H1 (cell line): ENCODE results near the gene RAD23B. TPM values are rescaled to one million over a fixed set of nuclear protein-coding genes. Genes with fewer than 3 reads are reported as not detected.

ENCODE experiments used
- CTCF ChIA-PET: fragments of 300-600 bp; sonication (Branson Sonifier 250); formaldehyde crosslinking; loops from one replicate; lab custom pipeline; 2021; ENCODE audit not compliant: partially characterized antibody; lab: Charles Lee
- POLR2A ChIA-PET: fragments of 300-600 bp; sonication (Branson Sonifier 250); formaldehyde crosslinking; loops from one replicate; lab custom pipeline; 2021; ENCODE audit warnings: inconsistent platforms; ENCODE audit not compliant: partially characterized antibody; lab: Charles Lee
- DNase-seq, 2 experiments: peaks; one replicate each; pipeline versions ENCODE4 v3.0.0 to v3.0.0-alpha.2; 2010 to 2022; ENCODE audit warnings: low spot score in 2 of 2, low read depth in 1 of 2, mixed read lengths in 1 of 2
- FAIRE-seq: peaks from 2 replicates; lab custom pipeline; 2011; peaks lifted over from hg19 to GRCh38; lab: Jason Lieb, UNC
- H2AFZ ChIP-seq: 2 replicates; pipeline ENCODE4 v1.8.1; 2012; ENCODE audit warnings: low read length, inconsistent platforms
- H2AK5ac ChIP-seq: 2 replicates; pipeline ENCODE4 v1.6.1; 2013; ENCODE audit warnings: low read depth, low read length
- H2BK120ac ChIP-seq: replicated peaks from 2 replicates; pipeline ENCODE3; 2013; ENCODE audit warnings: low read depth, low read length, inconsistent platforms
- H2BK12ac ChIP-seq: 2 replicates; pipeline ENCODE4 v1.6.1; 2013; ENCODE audit warnings: low read depth, low read length
- H2BK15ac ChIP-seq: 2 replicates; pipeline ENCODE4 v1.6.1; 2013; ENCODE audit warnings: low read length
- H2BK20ac ChIP-seq: 2 replicates; pipeline ENCODE4 v1.6.1; 2013; ENCODE audit warnings: low read length
- H2BK5ac ChIP-seq: 2 replicates; pipeline ENCODE4 v1.6.1; 2013; ENCODE audit warnings: low read depth, low read length
- H3K14ac ChIP-seq: 2 replicates; pipeline ENCODE4 v1.6.1; 2013; ENCODE audit warnings: inconsistent platforms; ENCODE audit not compliant: insufficient read length
- H3K18ac ChIP-seq: 2 replicates; pipeline ENCODE4 v1.6.1; 2013; ENCODE audit warnings: low read length; ENCODE audit errors: extremely low read depth
- H3K23ac ChIP-seq: 2 replicates; pipeline ENCODE4 v1.6.1; 2013; ENCODE audit warnings: inconsistent platforms; ENCODE audit not compliant: insufficient read length
- H3K23me2 ChIP-seq: 2 replicates; pipeline ENCODE4 v1.6.1; 2013; ENCODE audit warnings: low read depth, low read length
- H3K27ac ChIP-seq: 2 replicates; pipeline ENCODE4 v1.6.1; 2011; ENCODE audit warnings: low read depth, low read length, inconsistent platforms
- H3K27me3 ChIP-seq, 4 experiments: replicated peaks in 1 of 4; 1 replicate in 1 of 4; 2 replicates in 3 of 4; pipeline versions ENCODE4 v1.6.1 to v1.8.1; 2011 to 2013; ENCODE audit warnings: low read length in 3 of 4, mild to moderate bottlenecking in 3 of 4, inconsistent platforms in 2 of 4, mixed read lengths in 2 of 4, moderate library complexity in 1 of 4; ENCODE audit not compliant: control insufficient read depth in 3 of 4, insufficient read depth in 3 of 4; ENCODE audit errors: extremely low read depth in 1 of 4
- H3K36me3 ChIP-seq, 4 experiments: 2 replicates each; pipeline versions ENCODE4 v1.6.1 to v1.8.1; 2011 to 2013; ENCODE audit warnings: mild to moderate bottlenecking in 4 of 4, low read length in 3 of 4, moderate library complexity in 2 of 4, control low read depth in 1 of 4, inconsistent platforms in 1 of 4; ENCODE audit not compliant: insufficient read depth in 4 of 4, control insufficient read depth in 2 of 4
- H3K4ac ChIP-seq: replicated peaks from 2 replicates; pipeline ENCODE3; 2013; ENCODE audit warnings: low read length, low read depth, mixed read lengths, inconsistent platforms; ENCODE audit not compliant: insufficient read length
- H3K4me1 ChIP-seq, 4 experiments: replicated peaks in 1 of 4; 1 replicate in 1 of 4; 2 replicates in 3 of 4; pipeline versions ENCODE4 v1.6.1 to v1.8.1; 2011 to 2013; ENCODE audit warnings: low read length in 3 of 4, inconsistent platforms in 2 of 4, mixed read lengths in 1 of 4; ENCODE audit not compliant: insufficient read depth in 4 of 4, control insufficient read depth in 3 of 4
- H3K4me2 ChIP-seq, 2 experiments: 2 replicates each; pipeline versions ENCODE4 v1.6.1 to v1.8.1; 2011 to 2013; ENCODE audit warnings: low read depth in 2 of 2, low read length in 2 of 2, control low read depth in 1 of 2, inconsistent platforms in 1 of 2, mild to moderate bottlenecking in 1 of 2; ENCODE audit not compliant: insufficient read depth in 1 of 2
- H3K4me3 ChIP-seq, 4 experiments: fragments of 200-600, 300-600 bp in 1 of 4; sonication (generic), shearing (Covaris generic), sonication (Bioruptor Twin) in 1 of 4; 2 replicates each; pipeline versions ENCODE4 v1.5.1 to v1.8.1; 2011 to 2016; ENCODE audit warnings: low read length in 4 of 4, low read depth in 3 of 4, control low read depth in 2 of 4, inconsistent platforms in 2 of 4, mild to moderate bottlenecking in 2 of 4, mixed read lengths in 1 of 4, moderate library complexity in 1 of 4; ENCODE audit not compliant: insufficient read depth in 2 of 4; ENCODE audit errors: extremely low read depth in 1 of 4
- H3K56ac ChIP-seq: replicated peaks from 2 replicates; pipeline ENCODE3; 2013; ENCODE audit warnings: low read depth, mild to moderate bottlenecking, mixed read lengths, low read length, inconsistent platforms; ENCODE audit not compliant: insufficient read length
- H3K79me1 ChIP-seq: 2 replicates; pipeline ENCODE4 v1.6.1; 2013; ENCODE audit warnings: low read depth, low read length, control low read depth
- H3K79me2 ChIP-seq, 2 experiments: 2 replicates each; pipeline versions ENCODE4 v1.6.1 to v1.8.1; 2012 to 2013; ENCODE audit warnings: low read length in 2 of 2, mild to moderate bottlenecking in 2 of 2, inconsistent platforms in 1 of 2; ENCODE audit not compliant: insufficient read depth in 2 of 2, control insufficient read depth in 1 of 2
- H3K9ac ChIP-seq, 4 experiments: replicated peaks in 1 of 4; 1 replicate in 1 of 4; 2 replicates in 3 of 4; pipeline versions ENCODE4 v1.6.1 to v1.8.1; 2011 to 2013; ENCODE audit warnings: low read depth in 3 of 4, low read length in 3 of 4, control low read depth in 2 of 4, mild to moderate bottlenecking in 2 of 4, moderate library complexity in 2 of 4, inconsistent platforms in 1 of 4; ENCODE audit errors: extremely low read depth in 1 of 4
- H3K9me3 ChIP-seq, 2 experiments: 2 replicates each; pipeline versions ENCODE4 v1.6.1 to v1.8.1; 2012 to 2013; ENCODE audit warnings: mild to moderate bottlenecking in 2 of 2, moderate library complexity in 2 of 2, control low read depth in 1 of 2, inconsistent platforms in 1 of 2, low read depth in 1 of 2, low read length in 1 of 2, mixed read lengths in 1 of 2; ENCODE audit not compliant: insufficient read depth in 2 of 2
- H4K20me1 ChIP-seq, 2 experiments: replicated peaks in 1 of 2; 2 replicates each; pipeline versions ENCODE3 to v1.8.1; 2011 to 2013; ENCODE audit warnings: inconsistent platforms in 2 of 2, low read length in 2 of 2, mild to moderate bottlenecking in 1 of 2; ENCODE audit not compliant: insufficient read depth in 2 of 2, control insufficient read depth in 1 of 2
- H4K5ac ChIP-seq: 2 replicates; pipeline ENCODE4 v1.6.1; 2013; ENCODE audit warnings: low read length, low read depth, mixed read lengths, inconsistent platforms; ENCODE audit not compliant: insufficient read length
- H4K8ac ChIP-seq: 2 replicates; pipeline ENCODE4 v1.8.0; 2013; ENCODE audit warnings: mild to moderate bottlenecking, moderate library complexity, low read length, inconsistent platforms; ENCODE audit not compliant: insufficient read depth; ENCODE audit errors: extremely low read depth
- H4K91ac ChIP-seq: replicated peaks from 2 replicates; pipeline ENCODE3; 2013; ENCODE audit warnings: low read length, mixed read lengths, inconsistent platforms; ENCODE audit not compliant: insufficient read length
- ASH2L ChIP-seq: fragments of 200-600, 300-600 bp; sonication (generic); IDR thresholded peaks from one replicate; pipeline ENCODE4 v1.7.1; 2017; ENCODE audit warnings: low read length
- BACH1 ChIP-seq: IDR thresholded peaks from 2 replicates; pipeline ENCODE4 v1.6.1; 2012; ENCODE audit warnings: low read length, improper control_type of control experiment
- BCL11A ChIP-seq, 2 experiments: IDR thresholded peaks; one replicate each; pipeline ENCODE4 v1.6.1; 2011; ENCODE audit warnings: low read depth in 2 of 2, low read length in 2 of 2, mild to moderate bottlenecking in 2 of 2
- BRCA1 ChIP-seq: IDR thresholded peaks from 2 replicates; pipeline ENCODE4 v1.6.1; 2012; ENCODE audit warnings: low read depth, low read length, improper control_type of control experiment
- CBX5 ChIP-seq: fragments of 300-800, 300-1000 bp; sonication (generic); IDR thresholded peaks from 2 replicates; pipeline ENCODE4 v1.7.1; 2016; ENCODE audit warnings: antibody characterized with exemption, low read length, low read depth
- CBX8 ChIP-seq: fragments of 300-800, 300-1000 bp; sonication (generic); IDR thresholded peaks from 2 replicates; pipeline ENCODE4 v1.7.1; 2016; ENCODE audit warnings: low read depth, low read length, borderline replicate concordance
- EZH2 ChIP-seq: fragments of 200-600 bp; sonication (generic); IDR thresholded peaks from 2 replicates; pipeline ENCODE4 v1.7.1; 2012; ENCODE audit warnings: low read depth, mild to moderate bottlenecking, moderate library complexity, low read length, inconsistent platforms; ENCODE audit not compliant: severe bottlenecking
- GTF2F1 ChIP-seq: IDR thresholded peaks from 2 replicates; pipeline ENCODE4 v1.6.1; 2012; ENCODE audit warnings: low read depth, low read length, improper control_type of control experiment, borderline replicate concordance
- RNF2 ChIP-seq: fragments of 200-900, 300-1000 bp; sonication (generic); IDR thresholded peaks from 2 replicates; pipeline ENCODE4 v1.7.1; 2016; ENCODE audit warnings: borderline replicate concordance, low read depth, mild to moderate bottlenecking, antibody characterized with exemption, low read length; ENCODE audit not compliant: poor library complexity, severe bottlenecking; ENCODE audit errors: missing control alignments
- SIN3A ChIP-seq, 2 experiments: IDR thresholded peaks in 1 of 2; conservative IDR thresholded peaks in 1 of 2; 2 replicates each; pipeline ENCODE4 v1.6.1; 2011 to 2012; ENCODE audit warnings: low read length in 2 of 2, improper control_type of control experiment in 1 of 2, low read depth in 1 of 2, mild to moderate bottlenecking in 1 of 2
- SIX5 ChIP-seq: IDR thresholded peaks from 2 replicates; pipeline ENCODE4 v1.6.1; 2011; ENCODE audit warnings: mild to moderate bottlenecking, low read depth, low read length
- SUZ12 ChIP-seq: fragments of 200-600 bp; sonication (generic); IDR thresholded peaks from 2 replicates; pipeline ENCODE4 v1.6.1; 2012; ENCODE audit warnings: mild to moderate bottlenecking, inconsistent platforms, low read length, moderate library complexity, mixed read lengths
- ZNF274 ChIP-seq: IDR thresholded peaks from 2 replicates; pipeline ENCODE4 v1.7.0; 2012; ENCODE audit warnings: low read length, borderline replicate concordance; ENCODE audit errors: extremely low read depth
- WGBS, 2 experiments: shearing (Covaris generic) in 1 of 2; methylation state at CpG; one replicate each; pipeline versions ENCODE4 v1.1.6 to v1.1.7; 2013 to 2015; ENCODE audit warnings: low lambda C conversion rate in 2 of 2, mixed read lengths in 2 of 2, inconsistent platforms in 1 of 2, low coverage in 1 of 2, missing lambda C conversion rate in 1 of 2; ENCODE audit not compliant: insufficient replicate concordance in 2 of 2, insufficient coverage in 1 of 2, insufficient read length in 1 of 2; ENCODE audit errors: extremely low coverage in 1 of 2, missing lambda C conversion rate in 1 of 2; 5-methylcytosine and 5-hydroxymethylcytosine counted together
- polyA plus RNA-seq, 7 experiments: library from polyadenylated mRNA; depleted of rRNA in 3 of 7; stranded (reverse) in 5 of 7; unstranded in 2 of 7; fragments of >200 nt in 5 of 7; fragments of 200-250 nt in 2 of 7; gene quantifications; 1 replicate in 5 of 7; 2 replicates in 1 of 7; 4 replicates in 1 of 7; pipeline versions ENCODE4 v1.2.1 to v1.2.3, GENCODE V29; 2011 to 2013; ENCODE audit warnings: missing spikeins in 2 of 7, mixed read lengths in 2 of 7
- total RNA-seq: library from RNA; stranded (reverse); fragmentation: NEBNext Ultra II Directional; extraction: Animal tissue kit (Norgen Biotek cat#: 25700); gene quantifications from 2 replicates; pipeline ENCODE4 v1.2.1, GENCODE V29; 2021

The RAD23B gene
- total and polyA plus RNA-seq, 2 of the 8 experiments (the other 6 are each of a cell fraction or from before 2014, with no cell fraction given): 97.1 to 165 TPM

- no peak overlapping the region for H3K56ac ChIP-seq
- peaks cover 3 to 94% of the 10 kb centered on the region in 2 experiments; a peak in 3 of 4 replicates for H3K79me2 ChIP-seq
- TF ChIP-seq RNF2 (no peak), CBX8 (no peak), SIX5 (no peak), BRCA1 (no peak), BACH1 (no peak), ZNF274 (no peak), BCL11A (IDR thresholded peaks at IDR 0.05; ENCODE audit: low read depth in 2 of 2, low read length in 2 of 2) (no peak), EZH2 (no peak), SUZ12 (no peak), GTF2F1 (no peak), ASH2L (no peak), SIN3A (conservative IDR thresholded peaks at IDR 0.05 in 1 of 2, IDR thresholded peaks at IDR 0.05 in 1 of 2; ENCODE audit: low read depth in 1 of 2, low read length in 2 of 2) (no peak), CBX5 (no peak)
These were observed 31.7 kb downstream of the RAD23B start for GRCh38 chr9:107314763-107315162.

More at GRCh38 chr9:107314763-107315162, 31.7 kb downstream of the RAD23B start:
- Histone ChIP-seq H2BK12ac (no peak overlapping the region), H2BK20ac (no peak overlapping the region), H3K27me3 (no peaks in the 10 kb centered on the region), H3K4me3 (no peak overlapping the region), H3K18ac (no peak overlapping the region), H3K4me1 (peaks cover 0 to 2% (median 0%) of the 10 kb centered on the region in 4 experiments; a peak in 1 of 7 replicates), H3K4ac (no peak overlapping the region), H3K9ac (no peak overlapping the region), H3K23me2 (no peaks in the 10 kb centered on the region), H4K91ac (no peak overlapping the region), H3K36me3 (peaks cover 0 to 57% (median 17%) of the 10 kb centered on the region in 4 experiments; a peak in 5 of 8 replicates), H2AFZ (no peak overlapping the region), H4K20me1 (peaks cover 10 to 13% of the 10 kb centered on the region in 2 experiments), H3K14ac (no peak overlapping the region), H3K27ac (no peak overlapping the region), H4K5ac (no peak overlapping the region), H3K9me3 (no peaks in the 10 kb centered on the region), H4K8ac (no peak overlapping the region), H2BK120ac (no peak overlapping the region), H3K79me1 (peaks cover 6% of the 10 kb centered on the region), H3K4me2 (no peak overlapping the region), H2BK15ac (no peak overlapping the region), H2BK5ac (no peak overlapping the region), H2AK5ac (no peak overlapping the region), H3K23ac (no peak overlapping the region)
- POLR2A ChIA-PET: interaction anchor here (0.7 to 1.1 kb wide), 2 partner anchors 29 to 31 kb away, joined by 3 read pairs; partner anchors contain the start of gene RAD23B
- CTCF ChIA-PET: interaction anchor here (1.6 kb wide), 1 partner anchor 13 kb away, joined by 4 read pairs; no protein-coding TSS in a partner anchor
- DNase-seq (no peak), FAIRE-seq (no peak)
- WGBS, 2 experiments: 95% methylated on average over 1 of the region's 1 CpG; no CpG with 5 or more reads in 1 of the 2 experiments
